ENCODE data around the gene HOXD3. TPM values are rescaled to one million over a fixed set of nuclear protein-coding genes. Genes with fewer than 3 reads are reported as not detected.

The HOXD3 gene
- total and polyA plus RNA-seq, 2 of the 8 experiments (the other 6 are each of a cell fraction or from before 2014, with no cell fraction given): not detected

DNA sequence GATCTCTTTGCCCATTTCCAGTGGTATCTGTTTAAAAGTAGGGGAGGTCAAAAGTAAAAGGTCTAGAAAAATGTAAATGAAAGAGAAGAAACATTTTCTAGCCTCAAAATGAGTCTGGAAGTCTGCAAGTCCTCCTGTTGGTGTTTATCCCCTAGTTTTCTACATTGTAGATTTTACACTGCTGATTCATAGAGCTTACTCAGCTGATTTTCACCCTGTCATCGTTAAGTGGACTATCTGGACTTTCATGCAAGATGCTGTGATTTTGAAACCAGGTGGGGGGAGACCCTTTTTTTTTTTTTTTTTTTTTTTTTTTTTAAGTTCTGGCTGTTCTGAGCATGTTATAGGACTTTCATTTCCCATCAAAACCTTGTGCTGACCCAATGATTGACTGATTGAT is 10.3 kb downstream of the HOXD3 start:
- no peak for TF ChIP-seq CREB1 (IDR thresholded peaks at IDR 0.05)
- TF ChIP-seq TCF12 (IDR thresholded peaks at IDR 0.05; ENCODE audit: low read depth, low read length): no peak
- TF ChIP-seq CEBPB (IDR thresholded peaks at IDR 0.05; ENCODE audit: low read depth, low read length): no peak
- no peak for TF ChIP-seq TAF7 (optimal IDR thresholded peaks at IDR 0.05; ENCODE audit: borderline replicate concordance, low read depth, low read length)
- no peak for TF ChIP-seq CTBP2 (IDR thresholded peaks at IDR 0.05; ENCODE audit: borderline replicate concordance, insufficient read depth, insufficient read length, low read length)
- TF ChIP-seq HDAC2 (IDR thresholded peaks at IDR 0.05; ENCODE audit: borderline replicate concordance in 1 of 2, low read depth in 2 of 2, low read length in 2 of 2): no peak
- TF ChIP-seq, protein P1, sequence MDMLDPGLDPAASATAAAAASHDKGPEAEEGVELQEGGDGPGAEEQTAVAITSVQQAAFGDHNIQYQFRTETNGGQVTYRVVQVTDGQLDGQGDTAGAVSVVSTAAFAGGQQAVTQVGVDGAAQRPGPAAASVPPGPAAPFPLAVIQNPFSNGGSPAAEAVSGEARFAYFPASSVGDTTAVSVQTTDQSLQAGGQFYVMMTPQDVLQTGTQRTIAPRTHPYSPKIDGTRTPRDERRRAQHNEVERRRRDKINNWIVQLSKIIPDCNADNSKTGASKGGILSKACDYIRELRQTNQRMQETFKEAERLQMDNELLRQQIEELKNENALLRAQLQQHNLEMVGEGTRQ (IDR thresholded peaks at IDR 0.05; ENCODE audit: low read length): no peak
- Histone ChIP-seq H2BK15ac (ENCODE audit: low read length) (no peak overlapping the region), H3K79me1 (ENCODE audit: low read depth, low read length) (no peaks in the 10 kb centered on the region), H2BK20ac (ENCODE audit: low read length) (no peak overlapping the region), H3K27me3 (replicated peaks in 1 of 4; ENCODE audit: control insufficient read depth in 3 of 4, extremely low read depth in 1 of 4, insufficient read depth in 3 of 4, low read length in 3 of 4) (peaks cover 96 to 100% (median 100%) of the 10 kb centered on the region in 4 experiments), H3K4me1 (replicated peaks in 1 of 4; ENCODE audit: control insufficient read depth in 3 of 4, insufficient read depth in 4 of 4, low read length in 3 of 4) (peaks cover 0 to 15% (median 9%) of the 10 kb centered on the region in 4 experiments; a peak in 5 of 7 replicates), H3K18ac (ENCODE audit: extremely low read depth, low read length) (no peak overlapping the region), H3K9ac (replicated peaks in 1 of 4; ENCODE audit: extremely low read depth in 1 of 4, low read depth in 3 of 4, low read length in 3 of 4) (no peak overlapping the region), H2AFZ (ENCODE audit: low read length) (no peak overlapping the region), H4K8ac (ENCODE audit: extremely low read depth, insufficient read depth, low read length) (no peak overlapping the region), H3K4ac (replicated peaks; ENCODE audit: insufficient read length, low read depth, low read length) (no peak overlapping the region), H2BK12ac (ENCODE audit: low read depth, low read length) (no peak overlapping the region), H3K4me2 (ENCODE audit: insufficient read depth in 1 of 2, low read depth in 2 of 2, low read length in 2 of 2) (no peak overlapping the region), H3K79me2 (ENCODE audit: control insufficient read depth in 1 of 2, insufficient read depth in 2 of 2, low read length in 2 of 2) (no peaks in the 10 kb centered on the region), H3K14ac (ENCODE audit: insufficient read length) (no peak overlapping the region), H3K9me3 (ENCODE audit: insufficient read depth in 2 of 2, low read depth in 1 of 2, low read length in 1 of 2) (no peaks in the 10 kb centered on the region), H3K36me3 (ENCODE audit: control insufficient read depth in 2 of 4, insufficient read depth in 4 of 4, low read length in 3 of 4) (no peaks in the 10 kb centered on the region; a peak in 1 of 8 replicates), H3K23me2 (ENCODE audit: low read depth, low read length) (peaks cover 5% of the 10 kb centered on the region; the same call in 1 of the 2 replicates), H2BK5ac (ENCODE audit: low read depth, low read length) (no peak overlapping the region), H4K5ac (ENCODE audit: insufficient read length, low read depth, low read length) (no peak overlapping the region), H3K4me3 (ENCODE audit: extremely low read depth in 1 of 4, insufficient read depth in 2 of 4, low read depth in 3 of 4, low read length in 4 of 4) (no peak overlapping the region), H4K91ac (replicated peaks; ENCODE audit: insufficient read length, low read length) (no peak overlapping the region), H3K56ac (replicated peaks; ENCODE audit: insufficient read length, low read depth, low read length) (no peak overlapping the region), H4K20me1 (replicated peaks in 1 of 2; ENCODE audit: control insufficient read depth in 1 of 2, insufficient read depth in 2 of 2, low read length in 2 of 2) (peaks cover 18 to 38% of the 10 kb centered on the region in 2 experiments), H3K27ac (ENCODE audit: low read depth, low read length) (no peak overlapping the region), H3K23ac (ENCODE audit: insufficient read length) (no peak overlapping the region), H2BK120ac (replicated peaks; ENCODE audit: low read depth, low read length) (no peak overlapping the region), H2AK5ac (ENCODE audit: low read depth, low read length) (no peak overlapping the region)
- FAIRE-seq: no peak
- POLR2A ChIA-PET (ENCODE audit: partially characterized antibody): no interaction called here
- no peak for DNase-seq (ENCODE audit: low read depth in 1 of 2, low spot score in 2 of 2)
- 82% methylated on average over 1 of the region's 1 CpG; no CpG with 5 or more reads in 1 of the 2 experiments for WGBS, 2 experiments (ENCODE audit: extremely low coverage in 1 of 2, insufficient coverage in 1 of 2, insufficient read length in 1 of 2, insufficient replicate concordance in 2 of 2, low coverage in 1 of 2, low lambda C conversion rate in 2 of 2, missing lambda C conversion rate in 1 of 2)
- CTCF ChIA-PET (ENCODE audit: partially characterized antibody): interaction anchor here (0.9 to 4.4 kb wide), 4 partner anchors 16 to 387 kb away, joined by 4 to 16 read pairs (median 9); partner anchors contain the start of gene HOXD4
